Measurements from ENCODE around the gene ZXDC.

ZXDC gene

GRCh38 chr3:126475413-126476114, at the start of gene ZXDC:
Gene ZXDC, minus strand, starts transcription at chr3:126475891. Its CDS starts 26 bp downstream, at chr3:126475865.
- DNase-seq = peak; percentile 93

- DNase-seq = no peak
Observed at GRCh38 chr3:126525091-126525852, 49.6 kb upstream of the ZXDC start.

- no peak for DNase-seq
Observed at GRCh38 chr3:126524429-126524988, 48.8 kb upstream of the ZXDC start.

- DNase-seq = no peak
Observed at GRCh38 chr3:126523745-126524428, 48.2 kb upstream of the ZXDC start, which contains the start of gene CHST13. Gene CHST13, plus strand, starts transcription at chr3:126524155. Its CDS starts 178 bp downstream, at chr3:126524333.

- DNase-seq = peak; percentile 46
Observed at GRCh38 chr3:126522363-126522788, 46.7 kb upstream of the ZXDC start.

GRCh38 chr3:126521122-126521891, 45.6 kb upstream of the ZXDC start:
- no peak for DNase-seq

GRCh38 chr3:126519506-126520455, 44.1 kb upstream of the ZXDC start:
- DNase-seq = no peak

GRCh38 chr3:126518779-126519177, 43.1 kb upstream of the ZXDC start:
- DNase-seq = no peak

- DNase-seq = no peak
Observed at GRCh38 chr3:126517986-126518778, 42.5 kb upstream of the ZXDC start.

GRCh38 chr3:126517291-126517951, 41.7 kb upstream of the ZXDC start, which contains the start of gene UROC1:
Gene UROC1, minus strand, starts transcription at chr3:126517773. Its CDS starts 54 bp downstream, at chr3:126517719.
- DNase-seq = no peak

GRCh38 chr3:126516936-126517290, 41.2 kb upstream of the ZXDC start:
- DNase-seq = no peak

GRCh38 chr3:126516152-126516935, 40.7 kb upstream of the ZXDC start:
- no peak for DNase-seq

- no peak for DNase-seq
Observed at GRCh38 chr3:126515066-126515706, 39.5 kb upstream of the ZXDC start.

- no peak for DNase-seq
Observed at GRCh38 chr3:126514161-126514560, 38.5 kb upstream of the ZXDC start.

- DNase-seq = no peak
Observed at GRCh38 chr3:126512916-126513650, 37.4 kb upstream of the ZXDC start.

- DNase-seq = no peak
Observed at GRCh38 chr3:126512026-126512425, 36.3 kb upstream of the ZXDC start.

GRCh38 chr3:126511291-126511690, 35.6 kb upstream of the ZXDC start:
- no peak for DNase-seq

Measured in activated CD8-positive, alpha-beta memory T cell treated with anti-CD3 and anti-CD28 coated beads, Interleukin-2, amount 50 U/mL, for 4 hours (primary cell).